Caco-2 (cell line): Measurements from ENCODE around the gene FBXL7. TPM values are rescaled to one million over a fixed set of nuclear protein-coding genes. Genes with fewer than 3 reads are reported as not detected.

Experiments
- BruUV-seq: library from RNA; stranded (reverse); fragments of 400-500 nt; replicated peaks from 2 replicates; lab custom pipeline; 2021; lab: Mats Ljungman, UMichigan
- CTCF ChIA-PET: fragments of 300-600 bp; sonication (Branson Sonifier 250); formaldehyde crosslinking; loops from one replicate; lab custom pipeline; 2022; ENCODE audit warnings: antibody characterized with exemption; lab: Charles Lee
- POLR2A ChIA-PET: fragments of 300-600 bp; sonication (Branson Sonifier 250); formaldehyde crosslinking; loops from one replicate; lab custom pipeline; 2022; ENCODE audit warnings: antibody characterized with exemption; lab: Charles Lee
- DNase-seq, 2 experiments: peaks; one replicate each; pipeline versions ENCODE4 v3.0.0 to v3.0.0-alpha.2; 2020 to 2022
- H3K27me3 ChIP-seq: replicated peaks from 2 replicates; pipeline ENCODE4 v1.6.0; 2011; ENCODE audit warnings: low read length; ENCODE audit not compliant: control insufficient read depth, insufficient read depth
- H3K36me3 ChIP-seq: 2 replicates; pipeline ENCODE4 v1.5.1; 2011; ENCODE audit warnings: low read length; ENCODE audit not compliant: control insufficient read depth, insufficient read depth
- H3K4me1 ChIP-seq: fragments of 250-450 bp; sonication (Bioruptor Pico); 2 replicates; pipeline ENCODE4 v1.5.1; 2020; ENCODE audit warnings: mild to moderate bottlenecking
- H3K4me3 ChIP-seq: 2 replicates; pipeline ENCODE4 v1.5.1; 2011; ENCODE audit warnings: low read depth, mild to moderate bottlenecking, control low read depth, low read length
- H3K9me3 ChIP-seq: fragments of 250-450 bp; sonication (Bioruptor Pico); 2 replicates; pipeline ENCODE4 v1.5.1; 2020; ENCODE audit warnings: mild to moderate bottlenecking, moderate library complexity
- H3K27ac Mint-ChIP-seq: one replicate; pipeline ENCODE4 v1.8.0; 2022; ENCODE audit warnings: mixed read lengths; ENCODE audit not compliant: unreplicated experiment
- H3K27me3 Mint-ChIP-seq: one replicate; pipeline ENCODE4 v1.8.0; 2022; ENCODE audit warnings: mixed read lengths; ENCODE audit not compliant: insufficient read depth, unreplicated experiment
- H3K36me3 Mint-ChIP-seq: one replicate; pipeline ENCODE4 v1.8.0; 2022; ENCODE audit warnings: mild to moderate bottlenecking, mixed read lengths; ENCODE audit not compliant: insufficient read depth, unreplicated experiment
- H3K4me1 Mint-ChIP-seq: one replicate; pipeline ENCODE4 v1.8.0; 2022; ENCODE audit warnings: low read depth, mixed read lengths; ENCODE audit not compliant: unreplicated experiment
- H3K4me3 Mint-ChIP-seq: one replicate; pipeline ENCODE4 v1.8.0; 2022; ENCODE audit warnings: mild to moderate bottlenecking, moderate library complexity, mixed read lengths; ENCODE audit not compliant: unreplicated experiment
- H3K9me3 Mint-ChIP-seq: one replicate; pipeline ENCODE4 v1.8.0; 2022; ENCODE audit warnings: mixed read lengths; ENCODE audit not compliant: unreplicated experiment
- CTCF ChIP-seq, 2 experiments: fragments of 200-600 bp in 1 of 2; IDR thresholded peaks; 1 replicate in 1 of 2; 2 replicates in 1 of 2; pipeline versions ENCODE4 v1.5.1 to v1.8.0; 2011 to 2022; ENCODE audit warnings: antibody characterized with exemption in 1 of 2, control low read depth in 1 of 2, inconsistent platforms in 1 of 2, low read depth in 1 of 2, low read length in 1 of 2, mild to moderate bottlenecking in 1 of 2, moderate library complexity in 1 of 2; ENCODE audit not compliant: insufficient read depth in 1 of 2, severe bottlenecking in 1 of 2, unreplicated experiment in 1 of 2
- intact Hi-C: fragments of 100-400 bp; cut with micrococcal nuclease; formaldehyde crosslinking; loops from one replicate; pipeline ENCODE4 v1.10.0; 2022; ENCODE audit not compliant: unreplicated experiment
- total RNA-seq: library from RNA; stranded (reverse); gene quantifications from 2 replicates; pipeline ENCODE4 v1.2.3, GENCODE V29; 2022

Gene FBXL7
- total RNA-seq, 1 experiment from 2014 or later, result not detected

- Histone ChIP-seq H3K36me3 (no peaks in the 10 kb centered on the region), H3K27me3 (no peaks in the 10 kb centered on the region), H3K4me3 (no peak overlapping the region), H3K4me1 (no peaks in the 10 kb centered on the region), H3K9me3 (no peaks in the 10 kb centered on the region)
- no peaks in the 10 kb centered on the region for H3K4me1 Mint-ChIP-seq
- ChIA-PET POLR2A (no interaction called here), CTCF (no interaction called here)
- H3K4me3 Mint-ChIP-seq, result no peak overlapping the region
- BruUV-seq, result no TSS peak
- no peaks in the 10 kb centered on the region for H3K36me3 Mint-ChIP-seq
- no peak overlapping the region for H3K27ac Mint-ChIP-seq
- H3K9me3 Mint-ChIP-seq, result no peaks in the 10 kb centered on the region
- peaks cover 13% of the 10 kb centered on the region for H3K27me3 Mint-ChIP-seq
- no peak for DNase-seq
- TF ChIP-seq CTCF (IDR thresholded peaks at IDR 0.05; ENCODE audit: insufficient read depth in 1 of 2, low read depth in 1 of 2, low read length in 1 of 2, severe bottlenecking in 1 of 2, unreplicated experiment in 1 of 2), result no peak
- intact Hi-C loops, result no loop called here
These were observed 433.6 kb downstream of the FBXL7 start for GRCh38 chr5:15933259-15934207.

- DNase-seq, result no peak
- Mint-ChIP-seq H3K36me3 (no peaks in the 10 kb centered on the region), H3K9me3 (no peaks in the 10 kb centered on the region), H3K27ac (no peak overlapping the region), H3K4me3 (no peak overlapping the region), H3K4me1 (no peaks in the 10 kb centered on the region), H3K27me3 (peaks cover 8% of the 10 kb centered on the region)
- no peaks in the 10 kb centered on the region for H3K27me3 ChIP-seq
- CTCF ChIA-PET, result no interaction called here
- no peak for TF ChIP-seq CTCF (IDR thresholded peaks at IDR 0.05; ENCODE audit: insufficient read depth in 1 of 2, low read depth in 1 of 2, low read length in 1 of 2, severe bottlenecking in 1 of 2, unreplicated experiment in 1 of 2)
- H3K4me3 ChIP-seq, result no peak overlapping the region
- H3K4me1 ChIP-seq, result no peaks in the 10 kb centered on the region
- POLR2A ChIA-PET, result no interaction called here
- intact Hi-C loops, result no loop called here
- no peaks in the 10 kb centered on the region for H3K9me3 ChIP-seq
- no peaks in the 10 kb centered on the region for H3K36me3 ChIP-seq
- BruUV-seq, result no TSS peak
These were observed 436.7 kb downstream of the FBXL7 start for GRCh38 chr5:15936505-15937245.

GRCh38 chr5:15937708-15938107 is 437.7 kb downstream of the FBXL7 start:
- no peak for DNase-seq
- Mint-ChIP-seq H3K27me3 (peaks cover 5% of the 10 kb centered on the region), H3K9me3 (no peaks in the 10 kb centered on the region), H3K36me3 (no peaks in the 10 kb centered on the region), H3K4me1 (no peaks in the 10 kb centered on the region), H3K4me3 (no peak overlapping the region), H3K27ac (no peak overlapping the region)
- TF ChIP-seq CTCF (IDR thresholded peaks at IDR 0.05; ENCODE audit: insufficient read depth in 1 of 2, low read depth in 1 of 2, low read length in 1 of 2, severe bottlenecking in 1 of 2, unreplicated experiment in 1 of 2), result no peak
- BruUV-seq, result no TSS peak
- no peaks in the 10 kb centered on the region for H3K36me3 ChIP-seq
- no peak overlapping the region for H3K4me3 ChIP-seq
- no peaks in the 10 kb centered on the region for H3K27me3 ChIP-seq
- ChIA-PET POLR2A (no interaction called here), CTCF (no interaction called here)
- H3K4me1 ChIP-seq, result no peaks in the 10 kb centered on the region
- intact Hi-C loops, result no loop called here
- no peaks in the 10 kb centered on the region for H3K9me3 ChIP-seq
